GM06990 (cell line): ENCODE measurements around the gene GRK6.

Experiments used
- DNase-seq: peaks from one replicate; pipeline ENCODE4 v3.0.0-alpha.2; 2011; ENCODE audit not compliant: insufficient read length; ENCODE audit errors: extremely low read depth
- H3K27me3 ChIP-seq: replicated peaks from 2 replicates; pipeline ENCODE4 v1.6.0; 2011; ENCODE audit warnings: low read length; ENCODE audit not compliant: control insufficient read depth, insufficient read depth
- H3K36me3 ChIP-seq: 2 replicates; pipeline ENCODE4 v1.5.1; 2011; ENCODE audit warnings: low read length; ENCODE audit not compliant: control insufficient read depth, insufficient read depth
- H3K4me3 ChIP-seq: replicated peaks from 2 replicates; pipeline ENCODE4 v1.5.1; 2011; ENCODE audit warnings: low read depth, mild to moderate bottlenecking, control low read depth, low read length
- CTCF ChIP-seq: IDR thresholded peaks from 2 replicates; pipeline ENCODE4 v1.5.1; 2011; ENCODE audit warnings: low read length, control low read depth, mild to moderate bottlenecking, inconsistent platforms; ENCODE audit not compliant: insufficient read depth, poor library complexity, severe bottlenecking

The GRK6 gene

GRCh38 chr5:177402271-177403043, 24.0 kb upstream of the GRK6 start:
- H3K27me3 ChIP-seq = no peaks in the 10 kb centered on the region
- H3K36me3 ChIP-seq = no peaks in the 10 kb centered on the region
- H3K4me3 ChIP-seq = peak overlapping the region; percentile 67
- TF ChIP-seq CTCF = peak; percentile 50
- peak; percentile 44 for DNase-seq

GRCh38 chr5:177403102-177403791, 23.2 kb upstream of the GRK6 start:
- Histone ChIP-seq H3K4me3 (peak overlapping the region; percentile 67), H3K36me3 (no peaks in the 10 kb centered on the region), H3K27me3 (no peaks in the 10 kb centered on the region)
- DNase-seq = no peak
- TF ChIP-seq CTCF = peak; percentile 22

GRCh38 chr5:177403792-177404640, 22.5 kb upstream of the GRK6 start:
- peak; percentile 89 for DNase-seq
- peak overlapping the region; percentile 67 for H3K4me3 ChIP-seq
- no peaks in the 10 kb centered on the region for H3K27me3 ChIP-seq
- no peaks in the 10 kb centered on the region for H3K36me3 ChIP-seq
- TF ChIP-seq CTCF = peak; percentile 81

DNA sequence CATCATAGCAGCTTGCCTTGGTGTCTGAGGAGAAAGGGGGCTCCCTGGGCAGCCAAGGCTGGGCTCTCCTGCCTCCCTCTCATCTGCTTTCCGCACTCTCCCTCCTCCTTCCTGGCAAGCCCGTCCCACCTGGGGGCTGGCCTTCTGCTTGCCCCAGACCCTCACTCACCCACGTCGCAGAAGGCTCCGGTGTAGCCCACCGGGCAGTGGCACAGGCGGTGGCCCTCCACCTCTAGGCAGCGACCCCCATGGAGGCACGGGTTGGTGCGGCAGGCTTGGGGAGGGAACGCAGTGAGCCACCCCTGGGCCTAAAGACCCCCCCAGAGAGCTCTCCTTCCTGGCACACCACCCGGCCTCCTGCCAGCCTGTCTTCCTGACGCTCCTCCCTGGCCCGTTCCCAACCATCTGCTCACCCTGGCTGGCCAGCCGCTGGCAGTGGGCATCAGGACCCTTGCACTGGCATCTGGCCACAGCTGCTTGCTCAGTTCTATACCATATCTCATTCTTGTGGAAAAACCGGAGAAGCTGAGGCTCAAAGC, 21.8 kb upstream of the GRK6 start:
- DNase-seq = no peak
- no peaks in the 10 kb centered on the region for H3K27me3 ChIP-seq
- TF ChIP-seq CTCF = no peak
- H3K4me3 ChIP-seq = peak overlapping the region; percentile 67
- H3K36me3 ChIP-seq = no peaks in the 10 kb centered on the region

DNA sequence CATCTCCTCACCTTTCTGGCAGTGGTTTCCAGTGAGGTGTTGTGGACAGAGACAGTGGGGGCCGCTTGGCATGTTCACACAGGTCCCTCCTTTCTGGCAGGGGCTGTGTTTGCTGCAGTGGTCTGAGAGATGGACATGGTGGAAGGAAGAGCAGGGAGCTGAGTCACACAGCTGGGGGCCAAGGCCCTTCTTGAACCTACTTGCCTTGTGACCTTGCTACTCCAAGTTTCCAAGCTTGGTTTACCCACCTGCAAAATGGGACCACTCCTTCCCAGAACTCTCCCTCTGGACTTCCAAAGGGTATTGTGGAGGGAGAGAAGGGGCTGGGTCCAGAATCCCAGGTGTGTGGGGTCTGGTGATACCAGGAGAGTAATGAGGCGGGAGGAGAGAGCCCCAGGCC, 21.2 kb upstream of the GRK6 start:
- Histone ChIP-seq H3K27me3 (no peaks in the 10 kb centered on the region), H3K36me3 (no peaks in the 10 kb centered on the region), H3K4me3 (no peak overlapping the region)
- no peak for TF ChIP-seq CTCF
- no peak for DNase-seq
